ENCODE measurements around the gene SYNGR4. TPM values are rescaled to one million over a fixed set of nuclear protein-coding genes. Genes with fewer than 3 reads are reported as not detected.

Gene SYNGR4
- total RNA-seq, 6 donors from 2014 or later, result not detected

DNA sequence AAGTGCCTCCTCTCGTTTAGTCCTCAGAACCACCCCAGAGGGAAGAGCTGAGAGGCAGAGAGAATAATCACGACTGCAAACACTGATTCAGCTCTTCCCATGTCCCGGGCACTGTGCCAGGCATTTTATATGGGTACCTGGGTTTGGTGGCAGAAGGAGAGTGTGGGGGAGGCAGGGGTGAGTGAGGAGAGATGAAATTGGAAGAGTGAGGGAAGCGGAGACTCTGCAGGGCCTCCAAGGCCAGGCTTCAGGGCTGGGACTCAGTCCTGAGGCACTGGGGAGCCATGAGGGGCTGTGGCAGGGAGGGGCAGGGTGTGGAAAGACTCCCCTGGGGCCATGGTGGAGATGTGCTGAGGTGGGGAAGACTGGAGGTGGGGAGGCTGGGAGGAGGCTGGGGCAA, 8.7 kb downstream of the SYNGR4 start:
- ATAC-seq (ENCODE audit: low FRiP score in 2 of 2), result no peak
- Histone ChIP-seq H3K27me3 (no peaks in the 10 kb centered on the region), H3K4me3 (no peak overlapping the region), H3K36me3 (no peaks in the 10 kb centered on the region), H3K9me3 (no peaks in the 10 kb centered on the region), H3K4me1 (peaks cover 0 to 4% (median under 1%) of the 10 kb centered on the region in 4 donors), H3K27ac (no peak overlapping the region)
- no peak for TF ChIP-seq POLR2A (IDR thresholded peaks at IDR 0.05)
- no peak for TF ChIP-seq POLR2AphosphoS5 (IDR thresholded peaks at IDR 0.05)
- no peak for TF ChIP-seq EP300 (IDR thresholded peaks at IDR 0.05)
- TF ChIP-seq, protein P1, sequence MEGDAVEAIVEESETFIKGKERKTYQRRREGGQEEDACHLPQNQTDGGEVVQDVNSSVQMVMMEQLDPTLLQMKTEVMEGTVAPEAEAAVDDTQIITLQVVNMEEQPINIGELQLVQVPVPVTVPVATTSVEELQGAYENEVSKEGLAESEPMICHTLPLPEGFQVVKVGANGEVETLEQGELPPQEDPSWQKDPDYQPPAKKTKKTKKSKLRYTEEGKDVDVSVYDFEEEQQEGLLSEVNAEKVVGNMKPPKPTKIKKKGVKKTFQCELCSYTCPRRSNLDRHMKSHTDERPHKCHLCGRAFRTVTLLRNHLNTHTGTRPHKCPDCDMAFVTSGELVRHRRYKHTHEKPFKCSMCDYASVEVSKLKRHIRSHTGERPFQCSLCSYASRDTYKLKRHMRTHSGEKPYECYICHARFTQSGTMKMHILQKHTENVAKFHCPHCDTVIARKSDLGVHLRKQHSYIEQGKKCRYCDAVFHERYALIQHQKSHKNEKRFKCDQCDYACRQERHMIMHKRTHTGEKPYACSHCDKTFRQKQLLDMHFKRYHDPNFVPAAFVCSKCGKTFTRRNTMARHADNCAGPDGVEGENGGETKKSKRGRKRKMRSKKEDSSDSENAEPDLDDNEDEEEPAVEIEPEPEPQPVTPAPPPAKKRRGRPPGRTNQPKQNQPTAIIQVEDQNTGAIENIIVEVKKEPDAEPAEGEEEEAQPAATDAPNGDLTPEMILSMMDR (IDR thresholded peaks at IDR 0.05), result no peak
- no peak for DNase-seq
- 58 to 60% methylated on average over 4 of the region's 4 CpGs for WGBS, 2 donors

DNA sequence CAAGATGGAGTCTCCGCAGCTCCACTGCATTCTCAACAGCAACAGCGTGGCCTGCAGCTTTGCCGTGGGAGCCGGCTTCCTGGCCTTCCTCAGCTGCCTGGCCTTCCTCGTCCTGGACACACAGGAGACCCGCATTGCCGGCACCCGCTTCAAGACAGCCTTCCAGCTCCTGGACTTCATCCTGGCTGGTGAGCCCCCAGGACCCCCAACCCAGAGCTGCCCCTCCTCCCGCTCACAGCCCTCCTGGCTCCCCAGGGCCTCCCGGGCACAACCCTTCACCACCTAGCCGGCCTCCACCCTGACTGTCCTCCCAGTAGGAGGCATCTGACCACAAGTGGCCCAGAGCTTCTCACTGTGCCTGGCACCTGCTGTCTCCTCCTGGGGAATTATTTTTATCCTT, 9.4 kb downstream of the SYNGR4 start:
- peaks cover 0 to 8% (median 2%) of the 10 kb centered on the region in 4 donors for H3K4me1 ChIP-seq
- no peak for TF ChIP-seq EP300 (IDR thresholded peaks at IDR 0.05)
- TF ChIP-seq, protein P1 (IDR thresholded peaks at IDR 0.05), result no peak
- TF ChIP-seq POLR2A (IDR thresholded peaks at IDR 0.05), result no peak
- no peak for TF ChIP-seq POLR2AphosphoS5 (IDR thresholded peaks at IDR 0.05)
- H3K4me3 ChIP-seq, result no peak overlapping the region
- H3K27me3 ChIP-seq, result no peaks in the 10 kb centered on the region
- no peak for ATAC-seq (ENCODE audit: low FRiP score in 2 of 2)
- 83 to 90% methylated on average over 10 to 11 of the region's 11 CpGs for WGBS, 2 donors
- DNase-seq, result no peak
- no peak overlapping the region for H3K27ac ChIP-seq
- no peaks in the 10 kb centered on the region for H3K9me3 ChIP-seq
- H3K36me3 ChIP-seq, result no peaks in the 10 kb centered on the region

DNA sequence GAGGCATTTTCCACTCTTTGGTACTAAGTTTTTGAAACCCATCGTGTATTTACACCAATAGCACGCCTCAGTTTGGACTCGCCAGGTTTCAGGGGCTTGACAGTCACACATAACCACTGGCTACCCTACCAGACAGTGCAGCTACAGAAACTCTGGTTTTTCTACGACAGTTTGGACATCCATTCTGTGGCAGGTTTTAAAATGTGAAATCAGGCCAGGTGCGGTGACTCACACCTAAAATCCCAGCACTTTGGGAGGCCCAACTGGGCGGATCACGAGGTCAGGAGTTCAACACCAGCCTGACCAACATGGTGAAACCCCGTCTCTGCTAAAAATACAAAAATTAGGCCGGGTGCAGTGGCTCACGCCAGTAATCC, 14.0 kb downstream of the SYNGR4 start:
- Histone ChIP-seq H3K9me3 (no peaks in the 10 kb centered on the region), H3K27me3 (no peaks in the 10 kb centered on the region), H3K36me3 (peaks cover 3 to 22% (median 14%) of the 10 kb centered on the region in 4 donors), H3K4me1 (peaks cover 0 to 8% (median 2%) of the 10 kb centered on the region in 4 donors), H3K4me3 (no peak overlapping the region), H3K27ac (no peak overlapping the region)
- ATAC-seq (ENCODE audit: low FRiP score in 2 of 2) (no peak), DNase-seq (no peak)
- WGBS, 2 donors, result 86% methylated on average over 10 of the region's 10 CpGs
- TF ChIP-seq EP300 (IDR thresholded peaks at IDR 0.05) (no peak), POLR2A (IDR thresholded peaks at IDR 0.05) (no peak), POLR2AphosphoS5 (IDR thresholded peaks at IDR 0.05) (no peak)
- TF ChIP-seq, protein P1 (IDR thresholded peaks at IDR 0.05), result no peak

DNA sequence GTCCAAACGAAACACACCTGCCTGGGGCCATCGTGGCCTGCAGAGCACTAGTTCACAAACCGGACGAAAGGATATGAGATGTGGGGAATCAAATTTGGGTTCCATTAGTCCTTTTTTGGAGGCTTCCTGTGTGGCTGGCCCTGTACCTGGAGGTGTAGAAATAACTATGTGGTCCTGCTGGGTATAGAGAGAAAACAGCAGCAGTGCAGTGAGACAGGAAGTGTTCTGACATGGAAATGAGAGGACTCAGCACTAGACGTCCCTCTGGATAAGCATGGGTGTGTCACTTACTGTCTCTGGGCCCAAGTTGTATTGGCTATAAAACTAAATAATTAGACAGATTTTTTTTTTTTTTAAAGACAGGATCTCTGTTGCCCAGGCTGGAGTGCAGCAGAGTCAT, 14.9 kb downstream of the SYNGR4 start:
- WGBS, 2 donors, result 77 to 80% methylated on average over 5 of the region's 5 CpGs
- TF ChIP-seq EP300 (IDR thresholded peaks at IDR 0.05), result no peak
- no peak for TF ChIP-seq POLR2A (IDR thresholded peaks at IDR 0.05)
- TF ChIP-seq, protein P1 (IDR thresholded peaks at IDR 0.05), result no peak
- no peak for TF ChIP-seq POLR2AphosphoS5 (IDR thresholded peaks at IDR 0.05)
- Histone ChIP-seq H3K27me3 (no peaks in the 10 kb centered on the region), H3K27ac (no peak overlapping the region), H3K4me1 (peaks cover 0 to 8% (median 2%) of the 10 kb centered on the region in 4 donors), H3K36me3 (peaks cover 11 to 31% (median 23%) of the 10 kb centered on the region in 4 donors), H3K9me3 (no peaks in the 10 kb centered on the region), H3K4me3 (no peak overlapping the region)
- ATAC-seq (ENCODE audit: low FRiP score in 2 of 2) (no peak), DNase-seq (no peak)

DNA sequence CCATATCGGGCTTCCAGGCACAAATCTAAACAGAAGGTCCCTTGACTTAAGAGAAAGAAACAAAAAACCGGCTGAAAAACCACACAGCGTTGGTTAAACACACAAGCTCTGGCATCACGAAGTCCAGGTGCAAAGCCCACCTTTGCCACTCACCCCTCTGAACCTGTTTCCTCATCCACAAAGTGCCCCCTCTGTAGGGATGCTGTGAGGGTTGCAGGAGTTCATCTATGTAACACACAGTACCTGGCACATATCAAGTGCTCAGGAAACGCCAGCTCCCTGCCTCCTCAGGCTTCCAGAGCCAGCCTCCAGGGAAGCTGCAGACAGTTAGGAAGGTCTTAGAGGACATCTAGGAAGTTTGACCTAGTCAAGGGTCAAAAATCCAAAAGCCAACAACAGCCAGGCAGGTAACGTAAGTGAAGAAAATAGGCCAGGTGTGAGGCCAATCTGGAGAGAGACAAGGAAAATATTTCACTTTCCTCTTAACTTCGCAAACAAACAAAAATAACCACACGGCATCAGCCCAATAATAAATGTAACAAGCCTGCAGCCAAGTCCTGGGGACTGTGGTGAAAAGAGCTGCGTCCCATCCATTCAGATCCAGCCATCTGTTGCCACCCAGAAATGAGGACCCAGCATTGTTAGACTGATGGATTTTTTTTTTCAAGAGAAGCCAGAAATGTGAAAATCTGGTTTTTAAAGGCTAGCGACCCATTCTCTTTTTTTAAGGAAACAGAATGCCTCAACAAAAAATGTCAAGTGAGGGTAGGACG, 17.2 kb downstream of the SYNGR4 start:
- H3K27ac ChIP-seq, result no peak overlapping the region
- TF ChIP-seq POLR2A (IDR thresholded peaks at IDR 0.05), result no peak
- TF ChIP-seq POLR2AphosphoS5 (IDR thresholded peaks at IDR 0.05), result no peak
- H3K36me3 ChIP-seq, result peaks cover 23 to 54% (median 46%) of the 10 kb centered on the region in 4 donors
- 87 to 88% methylated on average over 11 of the region's 11 CpGs for WGBS, 2 donors
- no peak overlapping the region for H3K4me3 ChIP-seq
- H3K9me3 ChIP-seq, result no peaks in the 10 kb centered on the region
- DNase-seq (no peak), ATAC-seq (ENCODE audit: low FRiP score in 2 of 2) (no peak)
- no peaks in the 10 kb centered on the region for H3K27me3 ChIP-seq
- H3K4me1 ChIP-seq, result peaks cover 0 to 8% (median 2%) of the 10 kb centered on the region in 4 donors

Data from upper lobe of left lung (tissue), 6 donors.